ENCODE data around the gene TMC3.

GRCh38 chr15:81378443-81378842 is 4.4 kb upstream of the TMC3 start:
- TF ChIP-seq POLR2A (IDR thresholded peaks at IDR 0.05; ENCODE audit: low read depth, low read length): no peak
- TF ChIP-seq POLR2AphosphoS5 (IDR thresholded peaks at IDR 0.05; ENCODE audit: low read depth, low read length): no peak
- no peak for TF ChIP-seq TAF1 (IDR thresholded peaks at IDR 0.05; ENCODE audit: borderline replicate concordance, low read depth, low read length)

All from GM12892 (cell line).